HG02763 (cell line): Measurements from ENCODE around the gene VIL1.

Source experiments
- ATAC-seq: cut with Tn5 transposase; IDR thresholded peaks from one replicate; pipeline ENCODE4 v1.9.1; 2021; ENCODE audit warnings: mild to moderate bottlenecking, moderate library complexity; ENCODE audit not compliant: unreplicated experiment

The VIL1 gene

GRCh38 chr2:218418717-218419458, at the start of gene VIL1:
VIL1 (plus strand) TSS chr2:218419123; CDS start chr2:218423779, 4,656 bp downstream.
- no peak for ATAC-seq

- ATAC-seq, result no peak
Measured at GRCh38 chr2:218369330-218369729, 49.6 kb upstream of the VIL1 start.

GRCh38 chr2:218370410-218371063, 48.4 kb upstream of the VIL1 start:
- no peak for ATAC-seq

GRCh38 chr2:218371983-218372350, 47.0 kb upstream of the VIL1 start:
- no peak for ATAC-seq

- ATAC-seq, result no peak
Measured at GRCh38 chr2:218374795-218375194, 44.1 kb upstream of the VIL1 start.

- ATAC-seq, result no peak
Measured at GRCh38 chr2:218375212-218375611, 43.7 kb upstream of the VIL1 start.

- ATAC-seq, result no peak
Measured at GRCh38 chr2:218378053-218378452, 40.9 kb upstream of the VIL1 start.

GRCh38 chr2:218381916-218382366, 37.0 kb upstream of the VIL1 start, which contains the start of gene SLC11A1:
SLC11A1 (plus strand) TSS chr2:218382273; CDS start chr2:218382369, 96 bp downstream.
- no peak for ATAC-seq

GRCh38 chr2:218382785-218383184, 36.1 kb upstream of the VIL1 start:
- ATAC-seq, result no peak

GRCh38 chr2:218383892-218384519, 34.9 kb upstream of the VIL1 start:
- no peak for ATAC-seq

GRCh38 chr2:218384975-218385374, 33.9 kb upstream of the VIL1 start:
- ATAC-seq, result no peak

- ATAC-seq, result no peak
Measured at GRCh38 chr2:218386505-218387368, 32.2 kb upstream of the VIL1 start.

GRCh38 chr2:218387369-218388194, 31.3 kb upstream of the VIL1 start:
- no peak for ATAC-seq

GRCh38 chr2:218389333-218390150, 29.4 kb upstream of the VIL1 start:
- no peak for ATAC-seq

GRCh38 chr2:218391202-218391601, 27.7 kb upstream of the VIL1 start:
- ATAC-seq, result no peak

- ATAC-seq, result no peak
Measured at GRCh38 chr2:218392459-218392858, 26.5 kb upstream of the VIL1 start.

GRCh38 chr2:218392891-218393462, 25.9 kb upstream of the VIL1 start:
- ATAC-seq, result no peak

- no peak for ATAC-seq
Measured at GRCh38 chr2:218393750-218394290, 25.1 kb upstream of the VIL1 start.
